ENCODE results near the gene DAW1. TPM values are rescaled to one million over a fixed set of nuclear protein-coding genes. Genes with fewer than 3 reads are reported as not detected.

Gene DAW1
- total RNA-seq, 1 experiment from 2014 or later = 2.8 TPM

DNA sequence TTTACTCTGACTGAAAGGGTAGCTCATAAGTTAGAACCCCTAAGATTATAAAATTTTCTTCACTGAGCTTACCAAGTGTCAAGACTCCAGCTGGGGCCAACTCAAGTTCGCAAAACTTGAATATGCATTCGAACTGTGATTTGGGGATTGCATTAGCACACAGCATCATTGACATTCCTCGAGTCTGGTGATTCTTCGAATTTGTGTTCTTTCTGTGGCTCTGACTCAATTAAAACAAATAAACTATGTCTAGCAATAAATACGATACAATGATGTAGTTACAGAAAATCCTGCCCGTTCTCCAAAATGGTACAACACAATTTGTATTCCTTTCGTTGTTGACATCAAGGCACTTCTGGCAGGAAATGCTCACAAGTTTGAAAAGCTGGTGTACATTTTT lies 46.7 kb upstream of the DAW1 start:
- CTCF ChIA-PET = no interaction called here

GRCh38 chr2:227826019-227826521 lies 45.4 kb upstream of the DAW1 start:
- ChIA-PET CTCF (no interaction called here), POLR2A (ENCODE audit: unreplicated experiment) (no interaction called here)
- Histone ChIP-seq H3F3A (ENCODE audit: insufficient read depth, low read depth) (no peaks in the 10 kb centered on the region), H3K27me3 (ENCODE audit: insufficient read depth, low read depth) (no peaks in the 10 kb centered on the region), H3K36me3 (ENCODE audit: low read depth) (no peaks in the 10 kb centered on the region), H3K4me1 (replicated peaks; ENCODE audit: insufficient read depth) (no peaks in the 10 kb centered on the region), H3K9me2 (ENCODE audit: insufficient read depth) (no peaks in the 10 kb centered on the region), H3K79me2 (ENCODE audit: low read depth) (no peaks in the 10 kb centered on the region), H3K4me2 (no peak overlapping the region), H3K4me3 (no peak overlapping the region), H3K9me3 (ENCODE audit: insufficient read depth, low read depth) (peaks cover 4% of the 10 kb centered on the region; the same call in 1 of the 2 replicates), H2AFZ (no peak overlapping the region), H3K27ac (no peak overlapping the region), H4K20me1 (ENCODE audit: insufficient read depth) (no peaks in the 10 kb centered on the region)
- no peak for DNase-seq
- intact Hi-C loops (cut with micrococcal nuclease; ENCODE audit: unreplicated experiment) = no loop called here
- TF ChIP-seq, protein P1, sequence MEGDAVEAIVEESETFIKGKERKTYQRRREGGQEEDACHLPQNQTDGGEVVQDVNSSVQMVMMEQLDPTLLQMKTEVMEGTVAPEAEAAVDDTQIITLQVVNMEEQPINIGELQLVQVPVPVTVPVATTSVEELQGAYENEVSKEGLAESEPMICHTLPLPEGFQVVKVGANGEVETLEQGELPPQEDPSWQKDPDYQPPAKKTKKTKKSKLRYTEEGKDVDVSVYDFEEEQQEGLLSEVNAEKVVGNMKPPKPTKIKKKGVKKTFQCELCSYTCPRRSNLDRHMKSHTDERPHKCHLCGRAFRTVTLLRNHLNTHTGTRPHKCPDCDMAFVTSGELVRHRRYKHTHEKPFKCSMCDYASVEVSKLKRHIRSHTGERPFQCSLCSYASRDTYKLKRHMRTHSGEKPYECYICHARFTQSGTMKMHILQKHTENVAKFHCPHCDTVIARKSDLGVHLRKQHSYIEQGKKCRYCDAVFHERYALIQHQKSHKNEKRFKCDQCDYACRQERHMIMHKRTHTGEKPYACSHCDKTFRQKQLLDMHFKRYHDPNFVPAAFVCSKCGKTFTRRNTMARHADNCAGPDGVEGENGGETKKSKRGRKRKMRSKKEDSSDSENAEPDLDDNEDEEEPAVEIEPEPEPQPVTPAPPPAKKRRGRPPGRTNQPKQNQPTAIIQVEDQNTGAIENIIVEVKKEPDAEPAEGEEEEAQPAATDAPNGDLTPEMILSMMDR (conservative IDR thresholded peaks at IDR 0.05) = no peak
- no peak for TF ChIP-seq EZH2 (IDR thresholded peaks at IDR 0.05; ENCODE audit: low read depth)
- BruUV-seq (replicated peaks) = no TSS peak

More for the DNA sequence above, 46.7 kb upstream of the DAW1 start:
- intact Hi-C loops (cut with micrococcal nuclease; ENCODE audit: unreplicated experiment) = no loop called here
- Histone ChIP-seq H3K79me2 (ENCODE audit: low read depth) (no peaks in the 10 kb centered on the region), H2AFZ (no peak overlapping the region), H3K27me3 (ENCODE audit: insufficient read depth, low read depth) (no peaks in the 10 kb centered on the region), H3F3A (ENCODE audit: insufficient read depth, low read depth) (peaks cover 11% of the 10 kb centered on the region), H3K27ac (no peak overlapping the region), H3K36me3 (ENCODE audit: low read depth) (no peaks in the 10 kb centered on the region), H3K4me2 (no peak overlapping the region), H3K9me3 (ENCODE audit: insufficient read depth, low read depth) (peaks cover 4% of the 10 kb centered on the region; the same call in 1 of the 2 replicates), H3K9me2 (ENCODE audit: insufficient read depth) (no peaks in the 10 kb centered on the region), H3K4me3 (no peak overlapping the region), H4K20me1 (ENCODE audit: insufficient read depth) (no peaks in the 10 kb centered on the region), H3K4me1 (replicated peaks; ENCODE audit: insufficient read depth) (peaks cover 11% of the 10 kb centered on the region)
- BruUV-seq (replicated peaks) = no TSS peak
- POLR2A ChIA-PET (ENCODE audit: unreplicated experiment) = no interaction called here
- no peak for DNase-seq
- TF ChIP-seq EZH2 (IDR thresholded peaks at IDR 0.05; ENCODE audit: low read depth) = no peak
- TF ChIP-seq, protein P1 (conservative IDR thresholded peaks at IDR 0.05) = no peak

DNA sequence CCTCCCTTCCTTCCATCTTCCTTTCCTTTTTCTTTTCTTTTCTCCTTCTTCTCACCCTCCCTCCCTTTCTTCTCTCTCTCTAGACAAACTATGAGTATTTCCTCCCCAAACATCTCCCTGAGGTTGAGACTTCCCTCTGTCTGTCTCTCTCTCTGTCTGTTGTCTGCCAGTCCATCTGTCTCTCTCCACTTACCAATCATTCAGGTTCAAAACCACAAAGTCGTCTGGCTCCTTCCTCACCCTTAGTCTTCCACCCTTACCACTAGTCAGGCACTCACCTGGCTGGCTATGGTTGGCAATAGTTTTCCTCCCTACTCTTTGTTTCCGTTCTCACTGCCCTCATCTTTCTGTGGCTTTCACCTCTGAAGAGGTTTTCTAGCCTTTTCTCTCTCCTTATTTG lies 44.9 kb upstream of the DAW1 start:
- no peak for DNase-seq

More for the DNA sequence above, 44.9 kb upstream of the DAW1 start:
- TF ChIP-seq, protein P1 (conservative IDR thresholded peaks at IDR 0.05) = no peak
- TF ChIP-seq EZH2 (IDR thresholded peaks at IDR 0.05; ENCODE audit: low read depth) = no peak
- ChIA-PET CTCF (no interaction called here), POLR2A (ENCODE audit: unreplicated experiment) (no interaction called here)
- no peaks in the 10 kb centered on the region for H3K79me2 ChIP-seq (ENCODE audit: low read depth)
- no peaks in the 10 kb centered on the region for H3K9me2 ChIP-seq (ENCODE audit: insufficient read depth)
- no peaks in the 10 kb centered on the region for H4K20me1 ChIP-seq (ENCODE audit: insufficient read depth)
- intact Hi-C loops (cut with micrococcal nuclease; ENCODE audit: unreplicated experiment) = no loop called here
- no peaks in the 10 kb centered on the region for H3K36me3 ChIP-seq (ENCODE audit: low read depth)
- no peak overlapping the region for H3K4me2 ChIP-seq
- no peak overlapping the region for H3K4me3 ChIP-seq
- BruUV-seq (replicated peaks) = no TSS peak
- no peak overlapping the region for H2AFZ ChIP-seq
- H3K4me1 ChIP-seq (replicated peaks; ENCODE audit: insufficient read depth) = no peaks in the 10 kb centered on the region
- no peaks in the 10 kb centered on the region for H3K27me3 ChIP-seq (ENCODE audit: insufficient read depth, low read depth)
- peaks cover 4% of the 10 kb centered on the region; the same call in 1 of the 2 replicates for H3K9me3 ChIP-seq (ENCODE audit: insufficient read depth, low read depth)
- H3K27ac ChIP-seq = no peak overlapping the region
- no peaks in the 10 kb centered on the region for H3F3A ChIP-seq (ENCODE audit: insufficient read depth, low read depth)
